ENCODE data around the gene MBNL2. TPM values are rescaled to one million over a fixed set of nuclear protein-coding genes. Genes with fewer than 3 reads are reported as not detected.

Gene MBNL2
- total and polyA plus RNA-seq, 2 of the 4 experiments (the other 2 are of a cell fraction), result 26.9 to 103 TPM

DNA sequence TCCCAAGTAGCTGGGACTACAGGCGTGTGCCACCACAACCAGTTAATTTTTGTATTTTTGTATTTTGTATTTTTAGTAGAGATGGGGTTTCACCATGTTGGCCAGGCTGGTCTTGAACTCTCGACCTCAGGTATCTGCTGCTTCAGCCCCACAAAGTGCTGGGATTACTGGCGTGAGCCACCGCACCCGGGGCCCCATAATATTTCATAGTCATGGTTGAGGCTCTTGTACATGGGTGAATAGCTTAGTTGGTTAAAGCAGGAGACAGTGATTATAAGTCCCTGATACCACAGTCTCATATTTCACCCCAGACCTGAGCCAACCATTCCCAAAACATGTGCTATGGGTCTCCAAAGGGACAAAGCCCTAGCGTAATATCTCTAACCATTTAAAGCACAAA lies 26.1 kb downstream of the MBNL2 start (continued):
- TF ChIP-seq RCOR1 (IDR thresholded peaks at IDR 0.05; ENCODE audit: insufficient replicate concordance, low read length), result no peak
- TF ChIP-seq, protein P1, sequence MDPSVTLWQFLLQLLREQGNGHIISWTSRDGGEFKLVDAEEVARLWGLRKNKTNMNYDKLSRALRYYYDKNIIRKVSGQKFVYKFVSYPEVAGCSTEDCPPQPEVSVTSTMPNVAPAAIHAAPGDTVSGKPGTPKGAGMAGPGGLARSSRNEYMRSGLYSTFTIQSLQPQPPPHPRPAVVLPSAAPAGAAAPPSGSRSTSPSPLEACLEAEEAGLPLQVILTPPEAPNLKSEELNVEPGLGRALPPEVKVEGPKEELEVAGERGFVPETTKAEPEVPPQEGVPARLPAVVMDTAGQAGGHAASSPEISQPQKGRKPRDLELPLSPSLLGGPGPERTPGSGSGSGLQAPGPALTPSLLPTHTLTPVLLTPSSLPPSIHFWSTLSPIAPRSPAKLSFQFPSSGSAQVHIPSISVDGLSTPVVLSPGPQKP (IDR thresholded peaks at IDR 0.05; ENCODE audit: borderline replicate concordance, low read depth, low read length), result no peak

- Histone ChIP-seq H4K5ac (ENCODE audit: low read depth, low read length) (peak overlapping the region; percentile 16; the same call in 1 of the 2 replicates), H3K9me3 (ENCODE audit: control insufficient read depth, insufficient read depth, low read length) (no peaks in the 10 kb centered on the region), H3K27me3 (ENCODE audit: control insufficient read depth, insufficient read depth, low read length) (no peaks in the 10 kb centered on the region), H2AFZ (replicated peaks; ENCODE audit: low read length, poor library complexity) (no peak overlapping the region), H3K9ac (ENCODE audit: low read depth, low read length) (peak overlapping the region; percentile 62), H3K14ac (replicated peaks; ENCODE audit: low read depth, low read length) (peak overlapping the region; percentile 64; the same call in 1 of the 2 replicates), H3K18ac (ENCODE audit: low read depth, low read length) (peak overlapping the region; percentile 69; the same call in 1 of the 2 replicates), H3K4me3 (ENCODE audit: insufficient read depth, low read depth, low read length) (peak overlapping the region; percentile 9; the same call in 1 of the 2 replicates), H3K36me3 (ENCODE audit: control insufficient read depth, insufficient read depth, low read length) (no peaks in the 10 kb centered on the region; the same call in 1 of the 2 replicates), H4K91ac (ENCODE audit: insufficient read depth, low read depth, low read length) (peak overlapping the region; percentile 68; the same call in 1 of the 2 replicates), H4K8ac (ENCODE audit: low read depth in 2 of 2, low read length in 2 of 2) (peak overlapping the region in 1 of 2 experiments; percentile 73; a peak in 2 of 4 replicates), H3K27ac (ENCODE audit: insufficient read depth, low read length) (peak overlapping the region; percentile 87; the same call in 1 of the 2 replicates), H4K20me1 (ENCODE audit: insufficient read depth, low read length) (peaks cover 20% of the 10 kb centered on the region; the same call in 1 of the 2 replicates), H3K79me1 (ENCODE audit: low read depth in 1 of 2, low read length in 2 of 2) (peaks cover 7 to 42% of the 10 kb centered on the region in 2 experiments; a peak in 2 of 4 replicates), H3K4ac (ENCODE audit: low read depth, low read length) (peak overlapping the region; percentile 49; the same call in 1 of the 2 replicates), H3K4me1 (ENCODE audit: control insufficient read depth, insufficient read depth, low read length) (peaks cover 13% of the 10 kb centered on the region), H3K23ac (ENCODE audit: low read depth, low read length) (peak overlapping the region; percentile 87; the same call in 1 of the 2 replicates), H3K56ac (ENCODE audit: extremely low read depth, insufficient read depth, low read length) (no peak overlapping the region; the same call in 1 of the 2 replicates), H2BK20ac (ENCODE audit: low read depth, low read length) (0 out of 2 replicates have a peak overlapping the region, but pooled peaks have one; percentile 39), H2AK5ac (ENCODE audit: low read depth, low read length) (peak overlapping the region; percentile 42; the same call in 1 of the 2 replicates), H2BK120ac (ENCODE audit: low read depth, low read length) (peak overlapping the region; percentile 69), H3K9me1 (ENCODE audit: insufficient read depth, low read length) (peaks cover 3% of the 10 kb centered on the region), H2BK5ac (ENCODE audit: low read depth, low read length, poor library complexity, severe bottlenecking) (peak overlapping the region; percentile 81), H3K4me2 (ENCODE audit: low read depth, low read length) (peak overlapping the region; percentile 94), H2BK15ac (ENCODE audit: low read depth, low read length) (no peak overlapping the region), H2AK9ac (replicated peaks; ENCODE audit: low read depth, low read length, poor library complexity) (no peak overlapping the region)
- no peak for TF ChIP-seq RCOR1 (IDR thresholded peaks at IDR 0.05; ENCODE audit: insufficient replicate concordance, low read length)
- 0 out of 2 replicates have a peak, but pooled peaks have one; percentile 15 for TF ChIP-seq CEBPB (IDR thresholded peaks at IDR 0.05; ENCODE audit: low read depth, low read length)
- no CpG with 5 or more reads among the region's 5 CpGs for WGBS, 2 experiments (ENCODE audit: extremely low coverage in 2 of 2, insufficient read length in 1 of 2)
- in situ Hi-C loops (cut with MboI; ENCODE audit: low sequenced_read_pairs), result no loop called here
- dilution Hi-C loops (cut with HindIII; ENCODE audit: low sequenced_read_pairs, unreplicated experiment), result no loop called here
- DNase-seq (no peak), ATAC-seq (ENCODE audit: low read depth) (no peak)
- ChIA-PET POLR2A (ENCODE audit: unreplicated experiment) (no interaction called here), CTCF (interaction anchor here (0.8 kb wide), 1 partner anchor 140 kb away, joined by 5 read pairs; no protein-coding TSS in a partner anchor)
- intact Hi-C loops (cut with micrococcal nuclease), result no loop called here
- BruUV-seq (replicated peaks), result no TSS peak
Measured at GRCh38 chr13:97249093-97249795, 27.1 kb downstream of the MBNL2 start.

Measured in IMR-90 (cell line).